Astrocyte of the cerebellum (primary cell): ENCODE results near the gene KCNMA1.

Source experiments
- DNase-seq: peaks from one replicate; pipeline ENCODE4 v3.0.0-alpha.2; 2011; ENCODE audit warnings: low read depth
- H3K4me3 ChIP-seq: 2 replicates; pipeline ENCODE4 v1.5.1; 2011; ENCODE audit warnings: mild to moderate bottlenecking, low read depth, low read length, moderate library complexity
- in situ Hi-C: cut with HindIII; loops from 2 replicates; pipeline ENCODE4 v1.10.0; 2017; ENCODE audit warnings: low sequenced_read_pairs
- TF ChIP-seq, protein P1 (sequence below): IDR thresholded peaks from 2 replicates; pipeline ENCODE4 v1.5.1; 2012; ENCODE audit warnings: low read length, low read depth, moderate library complexity, mild to moderate bottlenecking; ENCODE audit errors: missing control alignments

Gene KCNMA1

DNA sequence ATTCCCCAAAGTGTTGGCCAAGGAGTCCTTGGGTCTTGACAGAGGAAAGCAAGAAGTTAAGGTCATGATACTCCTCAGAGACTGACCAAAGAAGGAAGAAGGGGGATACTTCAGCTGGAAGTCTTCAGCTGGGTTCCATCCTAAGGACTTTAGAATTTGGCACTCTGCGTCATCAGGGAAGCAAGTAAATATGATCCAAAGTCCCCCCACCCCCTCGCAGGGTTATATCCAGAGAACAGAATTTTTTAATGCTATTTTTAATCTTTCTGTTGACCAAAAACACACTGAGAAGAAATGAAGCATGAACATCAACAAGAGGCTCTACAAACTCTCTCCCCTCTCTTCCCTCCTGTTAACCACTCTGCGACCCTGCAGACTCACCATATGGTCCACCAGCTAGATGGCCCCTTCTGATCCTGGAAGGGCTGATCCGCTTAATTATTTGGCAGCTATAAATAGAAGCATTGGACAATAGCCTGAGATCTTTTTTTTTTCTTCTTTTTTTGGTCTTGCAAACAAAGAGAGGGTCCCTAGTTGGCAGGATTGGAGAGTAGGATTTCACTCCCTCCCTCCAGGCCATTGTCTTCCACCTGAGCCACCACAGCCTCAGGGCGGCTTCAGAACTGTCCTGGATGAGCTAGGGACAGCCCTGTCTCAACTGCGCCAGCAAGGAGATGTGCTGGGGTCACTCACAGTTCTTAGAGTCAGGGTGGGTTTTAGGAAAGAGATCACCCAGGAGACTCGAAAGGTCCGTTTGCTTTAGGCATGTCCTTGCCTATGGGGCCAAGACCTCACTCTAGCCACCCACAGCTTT is 196.0 kb downstream of the KCNMA1 start:
- no peak for DNase-seq
- in situ Hi-C loops: no loop called here
- H3K4me3 ChIP-seq: no peak overlapping the region
- TF ChIP-seq, protein P1, sequence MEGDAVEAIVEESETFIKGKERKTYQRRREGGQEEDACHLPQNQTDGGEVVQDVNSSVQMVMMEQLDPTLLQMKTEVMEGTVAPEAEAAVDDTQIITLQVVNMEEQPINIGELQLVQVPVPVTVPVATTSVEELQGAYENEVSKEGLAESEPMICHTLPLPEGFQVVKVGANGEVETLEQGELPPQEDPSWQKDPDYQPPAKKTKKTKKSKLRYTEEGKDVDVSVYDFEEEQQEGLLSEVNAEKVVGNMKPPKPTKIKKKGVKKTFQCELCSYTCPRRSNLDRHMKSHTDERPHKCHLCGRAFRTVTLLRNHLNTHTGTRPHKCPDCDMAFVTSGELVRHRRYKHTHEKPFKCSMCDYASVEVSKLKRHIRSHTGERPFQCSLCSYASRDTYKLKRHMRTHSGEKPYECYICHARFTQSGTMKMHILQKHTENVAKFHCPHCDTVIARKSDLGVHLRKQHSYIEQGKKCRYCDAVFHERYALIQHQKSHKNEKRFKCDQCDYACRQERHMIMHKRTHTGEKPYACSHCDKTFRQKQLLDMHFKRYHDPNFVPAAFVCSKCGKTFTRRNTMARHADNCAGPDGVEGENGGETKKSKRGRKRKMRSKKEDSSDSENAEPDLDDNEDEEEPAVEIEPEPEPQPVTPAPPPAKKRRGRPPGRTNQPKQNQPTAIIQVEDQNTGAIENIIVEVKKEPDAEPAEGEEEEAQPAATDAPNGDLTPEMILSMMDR: no peak

DNA sequence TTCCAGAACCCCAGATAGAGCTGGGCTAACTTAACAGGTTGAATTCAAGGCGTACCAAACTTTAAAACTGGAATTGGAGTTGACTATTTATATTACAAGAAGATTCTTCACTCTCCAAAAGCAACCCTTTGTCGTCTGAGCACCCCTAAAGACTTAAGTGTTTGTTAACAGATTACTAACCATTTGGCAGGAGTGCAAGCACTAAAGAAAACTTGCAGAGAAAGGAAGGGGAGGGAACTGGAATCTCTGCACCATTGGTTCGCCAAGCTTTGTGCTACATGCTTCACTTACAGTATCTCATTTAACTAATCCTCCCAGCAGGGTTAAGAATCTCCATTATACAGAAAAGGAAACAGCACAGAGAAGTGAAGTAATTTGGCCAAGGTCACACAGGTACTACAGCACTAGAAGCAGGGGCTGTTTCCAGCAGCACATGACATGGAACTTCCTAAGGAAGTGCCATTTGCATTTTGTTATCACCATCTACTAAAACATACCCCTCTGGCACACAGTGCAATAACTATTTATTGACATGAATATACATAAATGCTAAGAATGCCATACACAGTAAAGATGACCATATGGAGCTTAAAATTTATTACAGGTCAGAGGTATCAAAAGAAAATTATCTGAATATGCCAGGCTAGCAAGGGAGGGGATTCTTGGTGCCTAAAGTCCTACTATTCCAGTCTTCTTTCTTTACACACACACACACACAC is 201.2 kb downstream of the KCNMA1 start:
- in situ Hi-C loops: loop anchor here (5.0 kb wide), 2 partner anchors 46 to 176 kb away; no protein-coding TSS in a partner anchor
- DNase-seq: no peak
- H3K4me3 ChIP-seq: no peak overlapping the region
- TF ChIP-seq, protein P1: no peak

DNA sequence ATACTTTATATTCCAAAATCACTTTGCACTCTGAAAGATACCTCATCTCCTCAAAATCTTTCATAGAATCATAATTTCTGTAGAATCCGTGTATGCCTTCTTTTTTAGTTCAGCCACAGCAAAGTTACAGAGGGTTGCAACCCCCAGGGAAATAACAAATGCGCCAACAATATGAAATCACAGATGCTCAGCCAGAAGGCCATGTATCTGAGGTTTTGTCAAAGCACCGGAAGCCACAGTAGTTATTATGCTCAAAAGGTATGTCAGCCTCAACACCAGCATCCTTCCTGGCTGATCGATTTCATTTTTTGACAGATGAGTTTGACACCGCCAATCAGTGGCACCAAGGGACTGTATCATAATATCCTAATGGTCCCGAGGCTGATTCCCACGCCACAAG is 204.1 kb downstream of the KCNMA1 start:
- DNase-seq: no peak
- TF ChIP-seq, protein P1: no peak
- H3K4me3 ChIP-seq: no peak overlapping the region
- in situ Hi-C loops: no loop called here

DNA sequence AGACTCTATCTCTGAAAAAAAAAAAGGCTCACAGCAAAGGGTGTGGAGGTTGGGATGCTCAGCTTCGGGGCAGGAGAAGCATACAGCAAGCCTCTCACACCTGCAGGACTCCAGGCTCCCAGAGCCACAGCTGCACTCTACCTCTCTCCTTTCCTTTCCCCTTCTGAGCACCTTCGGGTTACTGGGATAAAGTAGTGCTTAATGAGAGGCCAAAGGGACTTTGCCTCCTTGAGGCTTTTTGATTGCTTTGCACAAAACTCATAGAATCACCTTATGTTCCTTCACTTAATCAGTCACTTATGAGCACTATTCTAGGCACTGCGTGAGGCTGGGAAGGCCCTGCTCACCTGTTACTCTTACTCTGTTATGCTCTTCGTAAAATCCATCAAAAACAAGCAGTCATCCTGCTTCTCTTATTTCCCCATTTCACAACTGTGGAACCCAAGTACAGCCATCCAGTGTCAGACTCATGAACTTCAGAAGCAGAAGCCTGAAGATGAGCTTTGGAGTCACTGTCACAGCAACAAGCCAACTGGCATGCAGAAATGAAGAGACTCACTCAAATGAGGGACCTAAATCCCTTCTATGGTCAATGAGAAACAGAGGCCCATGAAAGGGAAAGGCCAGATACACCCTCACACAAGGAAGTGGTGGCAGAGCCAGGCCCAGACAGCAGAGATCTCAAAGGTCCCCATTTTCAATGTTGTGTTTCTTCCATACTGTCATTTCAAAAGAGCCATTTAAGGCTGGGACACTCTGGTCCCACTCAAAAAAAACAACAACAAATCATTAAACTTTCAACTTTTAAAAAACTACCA is 205.4 kb downstream of the KCNMA1 start:
- TF ChIP-seq, protein P1: no peak

DNA sequence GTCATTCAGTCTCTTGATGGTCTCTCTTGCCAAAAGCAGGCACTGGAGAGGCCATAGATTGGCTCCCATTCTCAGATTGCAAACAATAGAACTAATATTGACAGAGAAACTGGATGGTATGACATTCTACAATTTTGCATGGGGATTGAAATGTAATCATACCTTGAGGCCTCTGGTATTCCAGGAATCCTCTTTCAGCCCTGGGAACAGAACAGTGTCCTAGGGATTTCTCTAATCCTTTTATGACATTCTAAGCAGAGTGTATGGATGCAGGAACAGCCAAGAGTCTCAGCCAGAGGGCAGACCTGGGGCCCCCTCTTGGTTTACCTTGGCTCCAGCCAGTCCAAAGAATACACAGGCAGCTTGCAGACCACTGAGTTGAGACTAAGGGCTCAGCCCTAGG is 206.4 kb downstream of the KCNMA1 start:
- no peak for DNase-seq
- in situ Hi-C loops: no loop called here
- H3K4me3 ChIP-seq: no peak overlapping the region
- TF ChIP-seq, protein P1: peak; percentile 18

More for the DNA sequence above, 205.4 kb downstream of the KCNMA1 start:
- H3K4me3 ChIP-seq: no peak overlapping the region
- in situ Hi-C loops: no loop called here
- DNase-seq: no peak

DNA sequence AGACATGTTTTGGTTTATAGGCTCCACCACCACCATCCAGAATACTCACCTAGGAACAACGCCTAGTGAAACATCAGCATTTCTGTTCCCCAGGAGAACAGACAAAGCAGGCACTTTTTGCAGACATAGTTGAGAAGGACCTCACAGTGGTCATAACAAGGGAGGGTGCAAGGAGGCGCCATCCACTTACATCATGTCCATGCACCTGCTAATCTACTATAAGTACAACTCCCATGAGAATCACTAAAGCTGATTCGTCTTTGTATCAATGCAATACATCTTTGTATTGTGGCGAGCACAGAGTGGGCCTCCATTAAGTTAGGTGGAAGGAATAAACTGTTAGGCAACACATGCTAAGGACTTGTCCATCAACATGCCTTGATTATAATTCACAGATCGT is 207.1 kb downstream of the KCNMA1 start:
- TF ChIP-seq, protein P1: no peak
- H3K4me3 ChIP-seq: no peak overlapping the region
- in situ Hi-C loops: no loop called here
- DNase-seq: no peak
